Mesothelial cell of epicardium (in vitro differentiated cells): ENCODE measurements around the gene HNRNPLL. TPM values are rescaled to one million over a fixed set of nuclear protein-coding genes. Genes with fewer than 3 reads are reported as not detected.
A peak's percentile ranks its signal among the peaks of the same experiment; 100 is the strongest.

Source experiments
- DNase-seq, 2 experiments: peaks; one replicate each; pipeline ENCODE4 v3.0.0; 2021; ENCODE audit warnings: low spot score in 2 of 2; ENCODE audit not compliant: unreplicated experiment in 2 of 2
- H3K27ac Mint-ChIP-seq: 2 replicates; pipeline ENCODE4 v1.8.0; 2021; ENCODE audit warnings: mixed read lengths
- H3K27me3 Mint-ChIP-seq: 2 replicates; pipeline ENCODE4 v1.8.0; 2021; ENCODE audit warnings: low read depth, mixed read lengths
- H3K36me3 Mint-ChIP-seq: 2 replicates; pipeline ENCODE4 v1.8.0; 2021; ENCODE audit warnings: mixed read lengths
- H3K4me1 Mint-ChIP-seq: 2 replicates; pipeline ENCODE4 v1.8.0; 2021; ENCODE audit warnings: mixed read lengths
- H3K4me3 Mint-ChIP-seq: 2 replicates; pipeline ENCODE4 v1.8.0; 2021; ENCODE audit warnings: mild to moderate bottlenecking, moderate library complexity, mixed read lengths
- H3K9me3 Mint-ChIP-seq: 2 replicates; pipeline ENCODE4 v1.8.0; 2021; ENCODE audit warnings: mixed read lengths
- total RNA-seq: library from RNA; stranded (reverse); gene quantifications from 3 replicates; pipeline ENCODE4 v1.2.1, GENCODE V29; 2021
- TF ChIP-seq, protein P1 (sequence below): fragments of 200-600 bp; sonication (generic); IDR thresholded peaks from one replicate; pipeline ENCODE4 v1.5.0; 2021; ENCODE audit warnings: antibody characterized with exemption; ENCODE audit not compliant: unreplicated experiment

Gene HNRNPLL
- total RNA-seq, 1 donor from 2014 or later, result 80.7 TPM

DNA sequence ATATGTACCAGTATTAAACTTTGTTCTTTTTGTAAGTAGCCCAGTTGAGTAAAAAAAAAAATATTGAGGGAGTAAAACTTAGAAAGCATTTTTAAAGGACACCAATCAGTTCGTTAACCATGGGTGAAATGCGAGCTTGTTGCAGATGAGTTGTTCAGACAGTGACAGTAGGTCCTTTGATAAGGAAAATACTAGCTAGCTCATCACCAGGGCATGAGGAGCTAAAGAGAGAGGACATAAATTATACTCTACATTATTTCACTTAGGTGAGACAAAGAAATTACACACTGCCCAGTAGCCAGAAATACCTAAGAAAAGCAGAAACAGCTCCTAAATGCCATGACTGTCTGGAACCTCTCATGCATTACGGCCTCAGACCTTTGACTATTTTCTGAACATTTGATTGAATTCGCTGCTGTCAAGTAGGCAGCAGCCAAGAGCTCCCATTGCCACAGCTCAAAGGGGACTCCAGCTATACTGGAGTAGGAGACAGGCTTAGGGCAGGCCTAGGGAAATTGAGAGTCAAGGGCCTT lies 2.6 kb upstream of the HNRNPLL start:
- Mint-ChIP-seq H3K27ac (no peak overlapping the region), H3K27me3 (no peaks in the 10 kb centered on the region)
- TF ChIP-seq, protein P1, sequence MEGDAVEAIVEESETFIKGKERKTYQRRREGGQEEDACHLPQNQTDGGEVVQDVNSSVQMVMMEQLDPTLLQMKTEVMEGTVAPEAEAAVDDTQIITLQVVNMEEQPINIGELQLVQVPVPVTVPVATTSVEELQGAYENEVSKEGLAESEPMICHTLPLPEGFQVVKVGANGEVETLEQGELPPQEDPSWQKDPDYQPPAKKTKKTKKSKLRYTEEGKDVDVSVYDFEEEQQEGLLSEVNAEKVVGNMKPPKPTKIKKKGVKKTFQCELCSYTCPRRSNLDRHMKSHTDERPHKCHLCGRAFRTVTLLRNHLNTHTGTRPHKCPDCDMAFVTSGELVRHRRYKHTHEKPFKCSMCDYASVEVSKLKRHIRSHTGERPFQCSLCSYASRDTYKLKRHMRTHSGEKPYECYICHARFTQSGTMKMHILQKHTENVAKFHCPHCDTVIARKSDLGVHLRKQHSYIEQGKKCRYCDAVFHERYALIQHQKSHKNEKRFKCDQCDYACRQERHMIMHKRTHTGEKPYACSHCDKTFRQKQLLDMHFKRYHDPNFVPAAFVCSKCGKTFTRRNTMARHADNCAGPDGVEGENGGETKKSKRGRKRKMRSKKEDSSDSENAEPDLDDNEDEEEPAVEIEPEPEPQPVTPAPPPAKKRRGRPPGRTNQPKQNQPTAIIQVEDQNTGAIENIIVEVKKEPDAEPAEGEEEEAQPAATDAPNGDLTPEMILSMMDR, result no peak

DNA sequence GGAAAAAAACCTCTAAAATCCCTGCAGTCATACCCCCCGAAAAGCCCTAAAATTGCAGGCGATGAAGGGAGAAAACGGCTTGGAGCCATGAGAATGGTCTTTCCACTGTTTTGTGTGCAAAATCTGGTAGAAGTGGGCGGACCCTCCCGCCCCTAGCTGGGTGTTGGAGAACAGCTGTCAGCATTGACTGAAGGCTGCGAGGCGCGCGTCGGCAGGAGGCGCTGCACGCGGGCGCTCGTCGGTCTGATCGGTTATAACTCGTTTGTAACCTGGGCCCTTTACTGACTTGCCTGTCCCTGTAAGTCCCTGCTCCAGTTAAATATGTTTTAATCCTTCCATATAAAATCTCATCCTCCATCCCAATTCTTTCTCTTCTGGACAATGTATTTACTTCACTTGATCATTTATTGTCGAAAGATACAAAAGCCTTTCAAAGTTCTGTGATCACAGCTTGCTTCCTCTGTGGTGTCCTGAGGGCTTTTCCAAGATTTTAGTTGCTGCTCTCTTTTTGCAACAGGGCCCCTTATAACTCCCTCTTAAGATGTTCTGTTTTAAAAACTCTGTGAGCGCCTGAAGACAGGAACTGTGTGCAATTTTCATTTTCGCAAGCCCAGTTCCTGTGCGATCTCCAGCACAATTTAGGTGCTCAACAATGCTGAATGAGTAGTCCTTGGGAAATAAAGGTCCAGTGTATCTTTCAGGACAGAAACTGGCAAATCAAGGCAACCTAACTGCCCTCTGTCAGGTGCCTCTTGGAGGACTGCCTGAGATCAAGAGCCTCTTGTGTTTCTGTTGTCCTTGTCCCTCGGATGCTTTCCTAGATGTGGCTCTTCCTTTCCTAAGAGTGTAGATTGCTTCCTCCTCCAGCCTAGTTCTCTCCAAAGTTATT lies 918 bp upstream of the HNRNPLL start:
- DNase-seq, result peak; percentile 47 to 74
- H3K27me3 Mint-ChIP-seq, result no peaks in the 10 kb centered on the region
- H3K4me3 Mint-ChIP-seq, result peak overlapping the region; percentile 92
- TF ChIP-seq, protein P1, result peak; percentile 40
- H3K27ac Mint-ChIP-seq, result peak overlapping the region; percentile 97
- H3K4me1 Mint-ChIP-seq, result peaks cover 45% of the 10 kb centered on the region
- H3K9me3 Mint-ChIP-seq, result no peaks in the 10 kb centered on the region
- no peaks in the 10 kb centered on the region for H3K36me3 Mint-ChIP-seq

More for the DNA sequence above, 2.6 kb upstream of the HNRNPLL start:
- no peaks in the 10 kb centered on the region for H3K36me3 Mint-ChIP-seq
- no peak for DNase-seq
- peaks cover 29% of the 10 kb centered on the region for H3K4me1 Mint-ChIP-seq
- no peak overlapping the region for H3K4me3 Mint-ChIP-seq
- no peaks in the 10 kb centered on the region for H3K9me3 Mint-ChIP-seq

DNA sequence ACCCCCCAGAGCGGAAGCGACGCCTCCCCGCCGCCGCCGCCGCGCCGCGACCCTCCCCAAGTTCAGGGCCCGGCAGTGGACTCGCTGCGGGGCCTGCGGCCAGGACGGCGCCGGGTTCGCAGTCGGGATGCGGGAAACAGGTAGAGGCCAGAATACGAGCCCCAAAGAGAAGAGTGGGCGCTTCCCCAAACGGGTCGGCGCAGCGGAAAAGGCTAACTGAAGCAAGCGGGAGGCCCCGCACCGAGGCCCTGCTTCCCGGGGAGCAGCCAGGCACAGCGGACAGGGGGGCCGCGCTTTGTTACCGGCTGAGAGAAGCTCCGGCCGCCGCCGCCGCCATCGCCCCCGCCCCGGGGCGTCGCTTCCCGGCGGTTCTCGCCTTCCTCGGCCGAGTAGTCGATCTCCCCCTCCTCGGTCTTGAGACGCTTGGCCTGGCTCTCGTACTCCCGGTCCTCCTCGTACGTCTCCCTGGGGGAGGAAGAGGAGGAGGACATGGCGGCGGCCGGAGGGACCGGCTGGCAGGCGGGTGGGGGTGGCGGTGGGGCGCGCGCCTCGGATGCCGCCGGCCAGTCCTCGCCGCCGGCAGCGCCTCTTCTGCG lies 494 bp downstream of the HNRNPLL start:
- Mint-ChIP-seq H3K27ac (peak overlapping the region; percentile 91), H3K27me3 (no peaks in the 10 kb centered on the region), H3K9me3 (no peaks in the 10 kb centered on the region), H3K36me3 (no peaks in the 10 kb centered on the region), H3K4me1 (peaks cover 53% of the 10 kb centered on the region), H3K4me3 (peak overlapping the region; percentile 92)
- DNase-seq, result peak; percentile 31 to 67
- TF ChIP-seq, protein P1, result no peak

DNA sequence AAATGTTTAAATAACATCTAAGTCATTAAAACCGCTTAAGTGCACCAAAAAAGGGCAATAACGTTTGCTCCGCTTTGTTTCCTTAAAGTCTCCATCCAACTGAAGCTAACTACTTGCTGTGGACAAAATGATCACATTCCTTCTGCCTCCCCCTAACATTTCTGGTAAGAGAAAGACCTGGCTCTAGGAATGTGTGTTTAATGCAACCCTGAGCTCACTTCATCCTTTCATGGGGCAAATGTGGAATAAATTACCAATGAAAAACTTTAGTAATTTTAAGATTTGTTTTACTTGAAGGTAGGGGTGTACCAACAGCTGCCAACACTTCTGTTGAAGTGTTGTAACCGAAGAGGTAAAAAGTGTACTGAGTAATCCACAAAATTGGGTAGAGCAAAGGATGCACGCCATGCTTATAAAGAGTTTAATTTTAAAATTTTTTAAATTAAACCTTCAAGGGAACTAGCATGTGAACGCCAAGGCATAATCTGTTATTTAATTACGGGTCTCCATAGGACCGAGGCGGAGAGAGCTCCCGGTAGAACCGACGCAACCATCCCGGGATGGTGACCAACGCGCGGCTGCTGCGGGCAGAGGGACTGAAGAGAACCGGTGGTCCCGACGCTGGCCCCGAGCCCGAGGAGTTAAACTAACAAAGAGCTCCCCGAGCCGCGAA lies 1.1 kb downstream of the HNRNPLL start:
- Mint-ChIP-seq H3K27ac (peak overlapping the region; percentile 91), H3K36me3 (no peaks in the 10 kb centered on the region), H3K27me3 (no peaks in the 10 kb centered on the region), H3K4me3 (peak overlapping the region; percentile 92), H3K9me3 (no peaks in the 10 kb centered on the region), H3K4me1 (peaks cover 56% of the 10 kb centered on the region)
- DNase-seq, result no peak
- TF ChIP-seq, protein P1, result no peak

DNA sequence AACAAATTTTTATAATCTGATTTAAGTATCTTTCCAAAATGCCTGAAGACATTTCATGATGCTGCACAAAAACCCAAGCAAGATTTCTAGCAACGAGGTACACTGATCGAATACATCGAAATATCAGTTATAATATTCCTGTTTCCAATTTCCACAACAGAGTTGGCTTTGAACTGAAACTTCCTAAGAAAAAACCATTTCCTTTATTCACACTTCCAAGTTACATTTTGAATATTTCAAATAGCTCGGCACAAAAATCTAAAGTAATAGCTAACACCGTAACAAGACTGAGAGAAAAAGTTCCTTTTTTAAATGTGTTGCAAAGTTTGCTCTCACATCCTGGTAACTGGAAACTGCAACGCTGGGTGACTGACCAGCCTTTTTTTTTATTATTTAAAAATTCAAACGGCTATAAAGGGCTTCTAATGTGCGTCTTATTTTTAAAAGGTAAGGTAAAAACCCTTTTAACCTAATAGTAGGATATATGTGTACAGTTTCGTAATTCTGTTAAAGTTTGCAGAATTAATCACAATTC lies 1.7 kb downstream of the HNRNPLL start:
- Mint-ChIP-seq H3K27ac (peak overlapping the region; percentile 95), H3K4me3 (peak overlapping the region; percentile 92), H3K36me3 (no peaks in the 10 kb centered on the region), H3K27me3 (no peaks in the 10 kb centered on the region), H3K9me3 (no peaks in the 10 kb centered on the region), H3K4me1 (peaks cover 56% of the 10 kb centered on the region)
- DNase-seq, result no peak
- TF ChIP-seq, protein P1, result no peak
